Endothelial cell of umbilical vein (primary cell): ENCODE measurements around the gene CHRNA1.
A peak's percentile ranks its signal among the peaks of the same experiment; 100 is the strongest.

ENCODE experiments used
- CTCF ChIP-seq, 2 donors: IDR thresholded peaks; 1 replicate in 1 of 2; 2 replicates in 1 of 2; pipeline ENCODE4 v1.5.1; 2011; ENCODE audit warnings: low read length in 2 of 2, mild to moderate bottlenecking in 2 of 2, moderate library complexity in 2 of 2, control low read depth in 1 of 2, inconsistent platforms in 1 of 2, low read depth in 1 of 2; ENCODE audit not compliant: insufficient read depth in 1 of 2; ENCODE audit errors: extremely low read depth in 1 of 2
- EZH2 ChIP-seq: IDR thresholded peaks from 2 replicates; pipeline ENCODE4 v1.6.1; 2012; ENCODE audit warnings: borderline replicate concordance, low read depth, mild to moderate bottlenecking, moderate library complexity, low read length, inconsistent platforms; ENCODE audit not compliant: severe bottlenecking
- GATA2 ChIP-seq: IDR thresholded peaks from 2 replicates; pipeline ENCODE4 v1.7.0; 2011; ENCODE audit warnings: low read depth, mild to moderate bottlenecking, moderate library complexity, mixed read lengths, low read length; ENCODE audit not compliant: insufficient read length, insufficient read depth
- JUN ChIP-seq: IDR thresholded peaks from 2 replicates; pipeline ENCODE4 v1.6.1; 2011; ENCODE audit warnings: borderline replicate concordance, low read depth; ENCODE audit not compliant: insufficient read length, insufficient read depth
- MAX ChIP-seq: IDR thresholded peaks from 2 replicates; pipeline ENCODE4 v1.6.1; 2011; ENCODE audit not compliant: insufficient read depth, insufficient read length
- MYC ChIP-seq: IDR thresholded peaks from one replicate; pipeline ENCODE4 v1.6.1; 2011; ENCODE audit warnings: mild to moderate bottlenecking, low read depth, low read length
- POLR2A ChIP-seq: IDR thresholded peaks from 2 replicates; pipeline ENCODE4 v1.6.1; 2012; ENCODE audit warnings: low read depth, mild to moderate bottlenecking, control low read depth, low read length
- POLR2AphosphoS5 ChIP-seq: IDR thresholded peaks from 2 replicates; pipeline ENCODE4 v1.6.1; 2012; ENCODE audit warnings: low read depth, mild to moderate bottlenecking, control low read depth, low read length, moderate library complexity; ENCODE audit not compliant: insufficient read depth

GRCh38 chr2:174786066-174786725 is 21.9 kb upstream of the CHRNA1 start:
- TF ChIP-seq CTCF (IDR thresholded peaks at IDR 0.05; ENCODE audit: extremely low read depth in 1 of 2, insufficient read depth in 1 of 2, low read depth in 1 of 2, low read length in 2 of 2) (no peak), POLR2AphosphoS5 (no peak), GATA2 (no peak), JUN (peak; percentile 42), EZH2 (no peak), POLR2A (no peak), MAX (no peak), MYC (no peak)
